Activated CD4-positive, alpha-beta T cell treated with anti-CD3 and anti-CD28 coated beads, Interleukin-10, Interleukin-2, amounts not matched to agents 100 ng/mL and 50 ng/mL, durations not matched to agents 16 hours and 8 hours (primary cell): ENCODE data around the gene MAP4K5.

Experiments
- DNase-seq: peaks from one replicate; pipeline ENCODE4 v3.0.0-alpha.2; 2020

MAP4K5 gene

GRCh38 chr14:50397390-50398188, 134.8 kb downstream of the MAP4K5 start:
- DNase-seq, result no peak

- peak; percentile 57 for DNase-seq
Observed at GRCh38 chr14:50396631-50397389, 135.6 kb downstream of the MAP4K5 start, which contains the start of gene CDKL1. Gene CDKL1 (minus strand): TSS chr14:50396881. CDS start chr14:50395868, 1,013 bp downstream.

GRCh38 chr14:50395448-50395847, 136.9 kb downstream of the MAP4K5 start:
- DNase-seq, result no peak

GRCh38 chr14:50394713-50395112, 137.7 kb downstream of the MAP4K5 start:
- DNase-seq, result no peak

- no peak for DNase-seq
Observed at GRCh38 chr14:50389668-50390441, 142.5 kb downstream of the MAP4K5 start.

GRCh38 chr14:50388256-50388931, 144.0 kb downstream of the MAP4K5 start:
- no peak for DNase-seq

- DNase-seq, result no peak
Observed at GRCh38 chr14:50387548-50387947, 144.8 kb downstream of the MAP4K5 start.

- DNase-seq, result no peak
Observed at GRCh38 chr14:50383618-50384225, 148.6 kb downstream of the MAP4K5 start.

GRCh38 chr14:50381823-50382287, 150.5 kb downstream of the MAP4K5 start:
- no peak for DNase-seq

GRCh38 chr14:50381008-50381407, 151.4 kb downstream of the MAP4K5 start:
- DNase-seq, result no peak

GRCh38 chr14:50380455-50380854, 151.9 kb downstream of the MAP4K5 start:
- DNase-seq, result no peak

- DNase-seq, result no peak
Observed at GRCh38 chr14:50379563-50379962, 152.8 kb downstream of the MAP4K5 start.

GRCh38 chr14:50377550-50378085, 154.8 kb downstream of the MAP4K5 start:
- no peak for DNase-seq

- no peak for DNase-seq
Observed at GRCh38 chr14:50375760-50376159, 156.6 kb downstream of the MAP4K5 start.

- no peak for DNase-seq
Observed at GRCh38 chr14:50373959-50374358, 158.4 kb downstream of the MAP4K5 start.

- DNase-seq, result no peak
Observed at GRCh38 chr14:50371546-50371945, 160.8 kb downstream of the MAP4K5 start.
